RWPE2 (cell line): ENCODE results near the gene CDK5RAP2.
A peak's percentile ranks its signal among the peaks of the same experiment; 100 is the strongest.
"Not testable (repeated sequence)": the region's sequence is repeated elsewhere in the genome, so short reads cannot be mapped to it uniquely, and the experiment has no call there.

Experiments used
- ATAC-seq: fragments of 200-7000 bp; cut with Tn5 transposase; 3 replicates; pipeline ENCODE4 v1.9.1; 2021; ENCODE audit warnings: low read depth
- DNase-seq: peaks from one replicate; pipeline ENCODE4 v3.0.0-alpha.2; 2020; ENCODE audit warnings: low spot score
- H3K27ac ChIP-seq: fragments of 450-650 bp; 2 replicates; pipeline ENCODE4 v1.5.1; 2017; ENCODE audit warnings: mild to moderate bottlenecking; ENCODE audit not compliant: poor library complexity, severe bottlenecking
- H3K27me3 ChIP-seq: fragments of 250-450 bp; sonication (Bioruptor Pico); 2 replicates; pipeline ENCODE4 v1.5.1; 2021; ENCODE audit warnings: mild to moderate bottlenecking, moderate library complexity; ENCODE audit not compliant: insufficient read depth, poor library complexity, severe bottlenecking
- H3K36me3 ChIP-seq: fragments of 250-450 bp; sonication (Bioruptor Pico); 2 replicates; pipeline ENCODE4 v1.5.1; 2020; ENCODE audit warnings: low read depth, mild to moderate bottlenecking, moderate library complexity
- H3K4me1 ChIP-seq: fragments of 250-450 bp; sonication (Bioruptor Pico); 2 replicates; pipeline ENCODE4 v1.5.1; 2021; ENCODE audit warnings: mild to moderate bottlenecking, moderate library complexity; ENCODE audit not compliant: insufficient read depth, poor library complexity, severe bottlenecking
- H3K4me3 ChIP-seq: fragments of 250-450 bp; sonication (Bioruptor Pico); 2 replicates; pipeline ENCODE4 v1.5.1; 2021; ENCODE audit warnings: mild to moderate bottlenecking, moderate library complexity; ENCODE audit not compliant: severe bottlenecking
- H3K9me3 ChIP-seq: fragments of 250-450 bp; sonication (Bioruptor Pico); 2 replicates; pipeline ENCODE4 v1.5.1; 2021; ENCODE audit warnings: mild to moderate bottlenecking, moderate library complexity; ENCODE audit not compliant: severe bottlenecking
- CTCF ChIP-seq: fragments of 450-650 bp; IDR thresholded peaks from one replicate; pipeline ENCODE4 v1.5.1; 2017; ENCODE audit warnings: mild to moderate bottlenecking, moderate library complexity; ENCODE audit not compliant: poor library complexity, severe bottlenecking

The CDK5RAP2 gene

GRCh38 chr9:120531683-120532300, 48.2 kb downstream of the CDK5RAP2 start:
- DNase-seq (no peak), ATAC-seq (peak; percentile 51)
- H3K4me3 ChIP-seq: no peak overlapping the region

GRCh38 chr9:120530220-120530832, 49.6 kb downstream of the CDK5RAP2 start:
- not testable (repeated sequence) for DNase-seq, H3K9me3 ChIP-seq, ATAC-seq, H3K27ac ChIP-seq, H3K4me3 ChIP-seq, H3K27me3 ChIP-seq
- Histone ChIP-seq H3K36me3 (peaks cover 58% of the 10 kb centered on the region), H3K4me1 (peaks cover 20% of the 10 kb centered on the region)

More at GRCh38 chr9:120531683-120532300, 48.2 kb downstream of the CDK5RAP2 start:
- no peaks in the 10 kb centered on the region for H3K9me3 ChIP-seq
- H3K36me3 ChIP-seq: peaks cover 59% of the 10 kb centered on the region
- H3K27ac ChIP-seq: peak overlapping the region; percentile 95
- peaks cover 20% of the 10 kb centered on the region for H3K4me1 ChIP-seq
- no peaks in the 10 kb centered on the region for H3K27me3 ChIP-seq
- peak; percentile 81 for TF ChIP-seq CTCF

GRCh38 chr9:120528829-120529228, 51.1 kb downstream of the CDK5RAP2 start:
- Histone ChIP-seq H3K9me3 (no peaks in the 10 kb centered on the region), H3K4me1 (peaks cover 20% of the 10 kb centered on the region), H3K27ac (no peak overlapping the region), H3K27me3 (no peaks in the 10 kb centered on the region), H3K4me3 (no peak overlapping the region), H3K36me3 (peaks cover 67% of the 10 kb centered on the region)
- ATAC-seq (no peak), DNase-seq (no peak)
- TF ChIP-seq CTCF: no peak

GRCh38 chr9:120528327-120528726, 51.6 kb downstream of the CDK5RAP2 start:
- Histone ChIP-seq H3K9me3 (no peaks in the 10 kb centered on the region), H3K27ac (no peak overlapping the region), H3K4me3 (no peak overlapping the region), H3K27me3 (no peaks in the 10 kb centered on the region), H3K36me3 (peaks cover 72% of the 10 kb centered on the region), H3K4me1 (peaks cover 19% of the 10 kb centered on the region)
- no peak for TF ChIP-seq CTCF
- DNase-seq (no peak), ATAC-seq (no peak)

- ATAC-seq: no peak
- no peaks in the 10 kb centered on the region for H3K9me3 ChIP-seq
- TF ChIP-seq CTCF: no peak
- no peak overlapping the region for H3K27ac ChIP-seq
- H3K36me3 ChIP-seq: peaks cover 84% of the 10 kb centered on the region
- no peak for DNase-seq
- no peak overlapping the region for H3K4me3 ChIP-seq
- peaks cover 1% of the 10 kb centered on the region for H3K4me1 ChIP-seq
- no peaks in the 10 kb centered on the region for H3K27me3 ChIP-seq
Measured at GRCh38 chr9:120526534-120526933, 53.4 kb downstream of the CDK5RAP2 start.
